GM23338 (cell line): ENCODE results near the gene NUAK2. TPM values are rescaled to one million over a fixed set of nuclear protein-coding genes. Genes with fewer than 3 reads are reported as not detected.

Experiments used
- ATAC-seq: fragments of 200-7000 bp; cut with Tn5 transposase; 3 replicates; pipeline ENCODE4 v1.9.1; 2020
- DNase-seq: peaks from one replicate; pipeline ENCODE4 v3.0.0-alpha.2; 2015; ENCODE audit warnings: low spot score
- H2AFZ ChIP-seq: fragments of 200-600 bp; sonication (generic); 2 replicates; pipeline ENCODE4 v1.8.0; 2016; ENCODE audit warnings: antibody characterized with exemption, mild to moderate bottlenecking, moderate library complexity
- H3F3A ChIP-seq: fragments of 200-600 bp; sonication (generic); replicated peaks from 2 replicates; pipeline ENCODE4 v1.8.0; 2017; ENCODE audit warnings: antibody characterized with exemption, mixed run types, low read depth
- H3K27ac ChIP-seq: fragments of 200-600 bp; sonication (generic); 2 replicates; pipeline ENCODE4 v1.6.1; 2016; ENCODE audit warnings: low read depth
- H3K27me3 ChIP-seq: fragments of 200-600 bp; sonication (generic); 2 replicates; pipeline ENCODE4 v1.8.0; 2016; ENCODE audit warnings: mild to moderate bottlenecking, mixed run types, moderate library complexity; ENCODE audit not compliant: insufficient read depth
- H3K36me3 ChIP-seq: fragments of 200-600 bp; sonication (generic); 2 replicates; pipeline ENCODE4 v1.8.0; 2016; ENCODE audit warnings: mild to moderate bottlenecking; ENCODE audit not compliant: insufficient read depth
- H3K4me1 ChIP-seq: fragments of 200-600 bp; sonication (generic); 2 replicates; pipeline ENCODE4 v1.8.0; 2016; ENCODE audit warnings: mild to moderate bottlenecking, moderate library complexity; ENCODE audit not compliant: insufficient read depth
- H3K4me2 ChIP-seq: fragments of 200-600 bp; sonication (generic); 2 replicates; pipeline ENCODE4 v1.7.1; 2017; ENCODE audit warnings: mixed run types
- H3K4me3 ChIP-seq: fragments of 200-600 bp; sonication (generic); 2 replicates; pipeline ENCODE4 v1.6.1; 2016; ENCODE audit warnings: mixed run types
- H3K79me2 ChIP-seq: fragments of 200-600 bp; sonication (generic); replicated peaks from 2 replicates; pipeline ENCODE4 v1.8.0; 2017; ENCODE audit warnings: mild to moderate bottlenecking; ENCODE audit not compliant: insufficient read depth
- H3K9me2 ChIP-seq: fragments of 200-600 bp; sonication (generic); 2 replicates; pipeline ENCODE4 v1.8.0; 2017; ENCODE audit not compliant: insufficient read depth
- H4K20me1 ChIP-seq: fragments of 200-600 bp; sonication (generic); replicated peaks from 2 replicates; pipeline ENCODE4 v1.8.0; 2017; ENCODE audit warnings: mild to moderate bottlenecking; ENCODE audit not compliant: insufficient read depth
- H3K27ac Mint-ChIP-seq: 2 replicates; pipeline ENCODE4 v1.8.0; 2020; ENCODE audit warnings: inconsistent platforms, mild to moderate bottlenecking, moderate library complexity, mixed read lengths
- H3K27me3 Mint-ChIP-seq: 3 replicates; pipeline ENCODE4 v1.8.0; 2022; ENCODE audit warnings: low read depth, mild to moderate bottlenecking, moderate library complexity, mixed read lengths, inconsistent platforms; ENCODE audit not compliant: insufficient read depth, poor library complexity
- H3K36me3 Mint-ChIP-seq: 3 replicates; pipeline ENCODE4 v1.8.0; 2021; ENCODE audit warnings: low read depth, mild to moderate bottlenecking, inconsistent platforms, moderate library complexity, mixed read lengths
- H3K4me1 Mint-ChIP-seq: 3 replicates; pipeline ENCODE4 v1.8.0; 2020; ENCODE audit warnings: mild to moderate bottlenecking, inconsistent platforms, mixed read lengths
- H3K4me3 Mint-ChIP-seq: 3 replicates; pipeline ENCODE4 v1.8.0; 2021; ENCODE audit warnings: moderate library complexity, mild to moderate bottlenecking, inconsistent platforms, mixed read lengths
- H3K9me3 Mint-ChIP-seq: 3 replicates; pipeline ENCODE4 v1.8.0; 2020; ENCODE audit warnings: moderate library complexity, mild to moderate bottlenecking, inconsistent platforms, mixed read lengths
- ETS1 ChIP-seq: IDR thresholded peaks from 2 replicates; pipeline ENCODE4 v1.6.1; 2016; ENCODE audit warnings: antibody characterized with exemption
- POLR2AphosphoS5 ChIP-seq: IDR thresholded peaks from 2 replicates; pipeline ENCODE4 v1.6.1; 2016; ENCODE audit warnings: antibody characterized with exemption, low read depth
- STAT1 ChIP-seq: IDR thresholded peaks from one replicate; pipeline ENCODE4 v1.6.1; 2016; ENCODE audit warnings: antibody characterized with exemption; ENCODE audit not compliant: unreplicated experiment
- polyA plus RNA-seq: library from polyadenylated mRNA; unstranded; fragments of >200 nt; fragmentation: Nextera tagmentation; extraction: Ambion mirVana; gene quantifications from 2 replicates; pipeline ENCODE4 v1.2.1, GENCODE V29; 2016
- total RNA-seq: library from RNA; depleted of rRNA; stranded (reverse); fragments of >200 nt; shearing (Covaris generic); gene quantifications from 2 replicates; pipeline ENCODE4 v1.2.3, GENCODE V29; 2014
- TF ChIP-seq, protein P1 (sequence below), 2 experiments: fragments of 200-600 bp in 1 of 2; sonication (generic) in 1 of 2; conservative IDR thresholded peaks; 2 replicates each; pipeline versions ENCODE4 v1.5.1 to v1.6.1; 2016 to 2017; ENCODE audit warnings: antibody characterized with exemption in 2 of 2, low read depth in 2 of 2, mild to moderate bottlenecking in 2 of 2, moderate library complexity in 1 of 2

The NUAK2 gene
- total and polyA plus RNA-seq, 2 experiments from 2014 or later = 7.8 to 15.3 TPM

DNA sequence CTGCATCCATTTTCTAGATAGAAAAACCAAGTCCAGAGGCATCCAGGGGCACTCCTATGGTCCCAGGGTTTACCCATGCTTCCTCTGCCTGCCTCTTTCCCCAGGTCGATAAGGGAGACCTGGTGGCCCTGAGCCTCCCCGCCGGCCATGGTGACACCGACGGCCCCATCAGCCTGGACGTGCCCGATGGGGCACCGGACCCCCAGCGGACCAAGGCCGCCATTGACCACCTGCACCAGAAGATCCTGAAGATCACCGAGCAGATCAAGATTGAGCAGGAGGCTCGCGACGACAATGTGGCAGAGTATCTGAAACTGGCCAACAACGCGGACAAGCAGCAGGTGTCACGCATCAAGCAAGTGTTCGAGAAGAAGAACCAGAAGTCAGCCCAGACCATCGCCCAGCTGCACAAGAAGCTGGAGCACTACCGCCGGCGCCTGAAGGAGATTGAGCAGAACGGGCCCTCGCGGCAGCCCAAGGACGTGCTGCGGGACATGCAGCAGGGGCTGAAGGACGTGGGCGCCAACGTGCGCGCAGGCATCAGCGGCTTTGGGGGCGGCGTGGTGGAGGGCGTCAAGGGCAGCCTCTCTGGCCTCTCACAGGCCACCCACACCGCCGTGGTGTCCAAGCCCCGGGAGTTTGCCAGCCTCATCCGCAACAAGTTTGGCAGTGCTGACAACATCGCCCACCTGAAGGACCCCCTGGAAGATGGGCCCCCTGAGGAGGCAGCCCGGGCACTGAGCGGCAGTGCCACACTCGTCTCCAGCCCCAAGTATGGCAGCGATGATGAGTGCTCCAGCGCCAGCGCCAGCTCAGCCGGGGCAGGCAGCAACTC lies 52.5 kb downstream of the NUAK2 start:
- Mint-ChIP-seq H3K27me3 (peaks cover 11% of the 10 kb centered on the region), H3K4me1 (peaks cover 29% of the 10 kb centered on the region), H3K9me3 (no peaks in the 10 kb centered on the region), H3K4me3 (no peak overlapping the region), H3K27ac (no peak overlapping the region), H3K36me3 (peaks cover 7% of the 10 kb centered on the region; the same call in 2 of the 3 replicates)
- H2AFZ ChIP-seq = no peak overlapping the region
- H3K36me3 ChIP-seq = no peaks in the 10 kb centered on the region
- TF ChIP-seq POLR2AphosphoS5 (no peak), ETS1 (no peak)
- TF ChIP-seq, protein P1, sequence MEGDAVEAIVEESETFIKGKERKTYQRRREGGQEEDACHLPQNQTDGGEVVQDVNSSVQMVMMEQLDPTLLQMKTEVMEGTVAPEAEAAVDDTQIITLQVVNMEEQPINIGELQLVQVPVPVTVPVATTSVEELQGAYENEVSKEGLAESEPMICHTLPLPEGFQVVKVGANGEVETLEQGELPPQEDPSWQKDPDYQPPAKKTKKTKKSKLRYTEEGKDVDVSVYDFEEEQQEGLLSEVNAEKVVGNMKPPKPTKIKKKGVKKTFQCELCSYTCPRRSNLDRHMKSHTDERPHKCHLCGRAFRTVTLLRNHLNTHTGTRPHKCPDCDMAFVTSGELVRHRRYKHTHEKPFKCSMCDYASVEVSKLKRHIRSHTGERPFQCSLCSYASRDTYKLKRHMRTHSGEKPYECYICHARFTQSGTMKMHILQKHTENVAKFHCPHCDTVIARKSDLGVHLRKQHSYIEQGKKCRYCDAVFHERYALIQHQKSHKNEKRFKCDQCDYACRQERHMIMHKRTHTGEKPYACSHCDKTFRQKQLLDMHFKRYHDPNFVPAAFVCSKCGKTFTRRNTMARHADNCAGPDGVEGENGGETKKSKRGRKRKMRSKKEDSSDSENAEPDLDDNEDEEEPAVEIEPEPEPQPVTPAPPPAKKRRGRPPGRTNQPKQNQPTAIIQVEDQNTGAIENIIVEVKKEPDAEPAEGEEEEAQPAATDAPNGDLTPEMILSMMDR (conservative IDR thresholded peaks at IDR 0.05; ENCODE audit: low read depth in 2 of 2) = no peak
- H3K79me2 ChIP-seq = no peaks in the 10 kb centered on the region
- no peaks in the 10 kb centered on the region for H3K27me3 ChIP-seq
- H3K4me1 ChIP-seq = peaks cover 26% of the 10 kb centered on the region; the same call in 1 of the 2 replicates
- H3F3A ChIP-seq = peaks cover 6% of the 10 kb centered on the region; the same call in 1 of the 2 replicates
- no peak overlapping the region for H3K4me2 ChIP-seq
- no peak overlapping the region for H3K4me3 ChIP-seq
- no peaks in the 10 kb centered on the region for H3K9me2 ChIP-seq
- no peak overlapping the region for H3K27ac ChIP-seq
- no peak for ATAC-seq
- DNase-seq = no peak
- H4K20me1 ChIP-seq = no peaks in the 10 kb centered on the region

DNA sequence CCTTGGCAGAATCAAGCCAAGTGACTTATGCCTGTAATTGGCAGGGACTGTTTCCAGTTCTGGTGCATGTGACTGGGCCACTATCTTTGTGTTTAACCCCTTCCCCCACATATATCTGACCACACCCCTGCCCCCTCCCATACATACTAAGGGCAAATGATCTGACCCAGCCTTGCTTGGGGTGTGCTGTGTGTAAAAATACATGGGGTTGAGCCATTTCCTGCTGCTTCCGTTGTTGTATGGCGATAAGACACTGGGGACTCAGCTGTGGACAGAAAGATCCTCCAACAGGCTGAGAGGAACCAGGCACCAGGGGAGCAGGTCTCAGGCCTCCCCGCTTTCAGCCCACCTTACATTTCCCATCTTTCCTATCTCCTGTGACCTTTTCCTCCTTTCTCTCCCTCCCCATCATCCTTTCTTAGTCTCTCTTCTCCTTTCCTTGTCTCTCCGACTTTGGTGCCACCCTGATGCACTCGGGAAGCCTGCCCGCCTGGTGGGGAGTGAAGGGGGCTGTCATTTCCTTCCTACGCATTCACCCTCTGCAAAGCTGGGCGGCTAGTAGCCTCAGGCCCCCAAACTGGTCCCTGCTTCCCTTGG lies 54.1 kb downstream of the NUAK2 start:
- H3K36me3 Mint-ChIP-seq = peaks cover 4% of the 10 kb centered on the region; the same call in 2 of the 3 replicates
- no peak overlapping the region for H3K4me3 ChIP-seq
- H3K27ac Mint-ChIP-seq = no peak overlapping the region
- peaks cover 22% of the 10 kb centered on the region for H3K4me1 ChIP-seq
- no peaks in the 10 kb centered on the region for H3K27me3 ChIP-seq
- H3K9me3 Mint-ChIP-seq = no peaks in the 10 kb centered on the region
- no peaks in the 10 kb centered on the region for H3K9me2 ChIP-seq
- ATAC-seq (no peak), DNase-seq (no peak)
- peaks cover 21% of the 10 kb centered on the region for H3K4me1 Mint-ChIP-seq
- no peaks in the 10 kb centered on the region for H4K20me1 ChIP-seq
- peaks cover 7% of the 10 kb centered on the region for H3K27me3 Mint-ChIP-seq
- no peak overlapping the region for H2AFZ ChIP-seq
- H3K4me3 Mint-ChIP-seq = no peak overlapping the region
- H3K4me2 ChIP-seq = no peak overlapping the region
- no peaks in the 10 kb centered on the region for H3K36me3 ChIP-seq
- no peaks in the 10 kb centered on the region for H3F3A ChIP-seq
- no peak overlapping the region for H3K27ac ChIP-seq
- no peaks in the 10 kb centered on the region for H3K79me2 ChIP-seq
- no peak for TF ChIP-seq STAT1
